HAP-1 (cell line): ENCODE results near the gene ADH7.

Experiments
- DNase-seq, 2 experiments: peaks; one replicate each; pipeline ENCODE4 v3.0.0-alpha.2; 2016 to 2020; ENCODE audit warnings: low spot score in 2 of 2
- H3K27me3 ChIP-seq: fragments of 250-450 bp; sonication (Bioruptor Pico); 2 replicates; pipeline ENCODE4 v1.5.1; 2020; ENCODE audit warnings: low read depth, mild to moderate bottlenecking, moderate library complexity
- H3K36me3 ChIP-seq: fragments of 250-450 bp; sonication (Bioruptor Pico); replicated peaks from 2 replicates; pipeline ENCODE4 v1.5.1; 2020; ENCODE audit warnings: mild to moderate bottlenecking
- H3K4me1 ChIP-seq: fragments of 250-450 bp; sonication (Bioruptor Pico); 2 replicates; pipeline ENCODE4 v1.5.1; 2020; ENCODE audit warnings: mild to moderate bottlenecking
- H3K4me3 ChIP-seq: fragments of 250-450 bp; sonication (Bioruptor Pico); 2 replicates; pipeline ENCODE4 v1.5.1; 2020; ENCODE audit warnings: mild to moderate bottlenecking, moderate library complexity
- H3K9me3 ChIP-seq: fragments of 250-450 bp; sonication (Bioruptor Pico); 2 replicates; pipeline ENCODE4 v1.5.1; 2020; ENCODE audit warnings: mild to moderate bottlenecking, moderate library complexity
- in situ Hi-C: fragments of 300-500 bp; cut with MboI; formaldehyde crosslinking; loops from 3 replicates; pipeline ENCODE4 v1.14.3; 2020; ENCODE audit warnings: low sequenced_read_pairs, inconsistent platforms, mixed read lengths

Gene ADH7

DNA sequence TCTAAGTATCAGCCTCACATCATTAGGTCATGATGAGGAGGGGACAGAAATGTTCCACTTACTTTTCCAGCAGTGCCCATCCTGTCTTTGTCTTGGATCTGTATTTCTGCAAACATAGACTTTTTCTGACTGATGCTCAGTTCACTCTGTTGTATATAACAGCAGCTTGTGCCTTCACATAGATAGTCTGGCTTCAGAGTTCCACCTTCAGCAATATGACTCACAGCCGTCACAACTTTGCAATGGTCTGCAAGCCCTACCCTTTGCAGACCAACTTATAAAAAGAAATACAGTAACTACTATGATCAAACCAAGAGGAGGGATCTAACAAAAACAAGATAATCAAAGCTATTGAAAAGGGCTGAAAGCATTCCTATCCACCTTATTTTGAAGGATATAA lies at the start of gene ADH7:
TSS of gene ADH7 (minus strand) at position 189 of the 400 bp plus-strand sequence. CDS start at position 80, 109 bp downstream.
- no peak for DNase-seq
- Histone ChIP-seq H3K4me3 (no peak within 1 kb of the TSS), H3K27me3 (no peaks in the 10 kb centered on the region), H3K9me3 (no peaks in the 10 kb centered on the region), H3K4me1 (no peaks in the 10 kb centered on the region), H3K36me3 (no peaks in the 10 kb centered on the region)
- in situ Hi-C loops: no loop called here

DNA sequence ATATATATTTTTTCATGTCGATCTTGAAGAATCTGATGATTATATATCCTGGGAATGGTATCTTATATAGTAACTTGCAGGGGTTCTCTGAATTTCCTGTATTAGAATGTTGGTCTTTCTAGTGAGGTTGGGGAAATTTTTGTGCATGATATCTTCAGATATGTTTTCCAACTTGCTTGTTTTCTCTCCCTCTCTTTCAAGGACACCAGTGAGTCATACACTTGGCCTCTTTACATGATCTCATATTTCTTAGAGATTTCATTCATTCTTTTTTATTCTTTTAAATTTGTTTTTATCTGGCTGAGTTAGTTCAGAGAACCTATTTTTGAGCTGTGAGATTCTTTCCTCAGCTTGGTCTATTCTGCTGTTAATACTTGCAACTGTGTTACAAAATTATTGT lies 48.5 kb upstream of the ADH7 start:
- Histone ChIP-seq H3K36me3 (no peaks in the 10 kb centered on the region), H3K4me3 (no peak overlapping the region), H3K27me3 (no peaks in the 10 kb centered on the region), H3K4me1 (no peaks in the 10 kb centered on the region), H3K9me3 (no peaks in the 10 kb centered on the region; the same call in 1 of the 2 replicates)
- no peak for DNase-seq
- in situ Hi-C loops: no loop called here

DNA sequence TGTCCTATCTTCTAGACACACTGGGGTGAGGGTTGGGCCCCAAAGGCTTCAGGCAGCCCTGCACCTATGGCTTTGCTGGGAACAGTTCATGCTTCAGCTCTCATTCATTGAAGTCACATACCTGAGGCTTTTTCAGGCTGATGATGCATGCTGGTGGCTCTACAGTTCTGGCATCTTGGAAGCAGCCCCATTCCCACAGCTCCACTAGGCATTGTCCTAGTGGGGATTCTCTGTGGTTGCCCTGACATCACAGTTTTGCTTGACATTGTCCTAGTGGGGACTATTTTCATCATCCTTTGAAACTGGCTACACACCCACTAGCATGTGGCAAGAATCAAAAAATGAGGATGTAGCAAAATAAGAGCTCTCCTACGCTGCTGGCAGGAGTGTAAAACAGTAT lies 38.0 kb upstream of the ADH7 start:
- Histone ChIP-seq H3K27me3 (peaks cover 7% of the 10 kb centered on the region), H3K36me3 (no peaks in the 10 kb centered on the region), H3K4me3 (no peak overlapping the region), H3K4me1 (no peaks in the 10 kb centered on the region), H3K9me3 (no peaks in the 10 kb centered on the region)
- in situ Hi-C loops: no loop called here
- no peak for DNase-seq

DNA sequence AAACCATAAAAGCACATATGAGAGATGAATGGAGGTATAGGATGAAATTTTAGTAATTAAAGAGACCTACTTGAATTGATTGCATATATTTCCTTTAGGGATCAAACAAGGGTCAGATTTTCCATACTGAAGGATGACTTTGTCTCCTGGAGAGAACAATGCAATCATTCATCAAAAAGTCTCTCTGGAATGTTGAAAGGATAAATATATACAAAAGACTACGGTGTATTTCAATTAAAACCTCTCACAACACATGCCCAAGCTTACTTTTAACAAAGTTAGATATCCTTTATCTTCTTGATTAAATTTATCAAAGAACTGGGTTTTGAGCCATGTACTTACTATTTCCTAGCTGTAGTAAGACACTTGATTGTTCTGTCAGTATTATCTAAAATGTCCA lies 36.8 kb upstream of the ADH7 start:
- H3K4me3 ChIP-seq: no peak overlapping the region
- H3K4me1 ChIP-seq: no peaks in the 10 kb centered on the region
- H3K36me3 ChIP-seq: no peaks in the 10 kb centered on the region
- H3K27me3 ChIP-seq: peaks cover 10% of the 10 kb centered on the region
- H3K9me3 ChIP-seq: no peaks in the 10 kb centered on the region
- DNase-seq: no peak
- in situ Hi-C loops: no loop called here

DNA sequence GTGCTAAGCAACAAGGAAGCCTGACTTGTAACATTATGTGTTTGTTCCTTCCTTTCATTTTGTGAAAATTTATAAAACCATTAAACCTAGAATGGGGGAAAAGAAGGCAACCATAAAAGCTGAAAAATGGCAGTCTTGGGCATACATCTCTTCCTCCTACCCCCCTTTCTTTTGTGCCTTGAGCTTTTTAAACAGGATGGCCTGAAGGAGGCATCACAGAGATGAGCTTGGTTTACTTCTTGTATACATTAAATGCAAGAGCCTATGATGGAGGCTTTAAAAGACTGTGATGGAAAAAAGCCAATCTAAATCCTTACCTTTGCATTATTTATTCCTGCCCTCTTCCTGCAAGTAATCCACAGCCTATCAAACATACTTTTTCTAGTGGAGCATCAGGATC lies 36.2 kb upstream of the ADH7 start:
- no peak overlapping the region for H3K4me3 ChIP-seq
- no peak for DNase-seq
- H3K9me3 ChIP-seq: no peaks in the 10 kb centered on the region
- peaks cover 10% of the 10 kb centered on the region for H3K27me3 ChIP-seq
- H3K4me1 ChIP-seq: no peaks in the 10 kb centered on the region
- no peaks in the 10 kb centered on the region for H3K36me3 ChIP-seq
- in situ Hi-C loops: no loop called here

DNA sequence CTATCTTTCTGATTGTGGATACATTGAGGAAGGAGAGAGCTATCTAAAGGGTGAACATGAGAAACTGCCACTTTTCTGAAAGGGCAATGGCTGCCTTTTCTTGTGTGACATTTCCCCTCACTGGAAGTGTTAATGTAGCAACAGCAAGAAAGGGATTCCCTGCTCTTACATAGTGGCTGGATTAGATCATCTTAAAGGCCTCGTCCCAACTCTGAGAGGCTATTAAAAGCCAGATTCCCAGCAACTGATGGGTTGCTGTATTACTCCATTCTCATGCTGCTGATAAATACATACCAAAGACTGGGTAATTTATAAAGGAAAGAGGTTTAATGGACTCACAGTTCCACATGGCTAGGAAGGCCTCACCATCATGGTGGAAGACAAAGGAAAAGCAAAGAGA lies 33.7 kb upstream of the ADH7 start:
- H3K4me3 ChIP-seq: no peak overlapping the region
- no peak for DNase-seq
- no peaks in the 10 kb centered on the region for H3K4me1 ChIP-seq
- H3K9me3 ChIP-seq: no peaks in the 10 kb centered on the region
- in situ Hi-C loops: no loop called here
- peaks cover 20% of the 10 kb centered on the region for H3K27me3 ChIP-seq
- H3K36me3 ChIP-seq: no peaks in the 10 kb centered on the region

DNA sequence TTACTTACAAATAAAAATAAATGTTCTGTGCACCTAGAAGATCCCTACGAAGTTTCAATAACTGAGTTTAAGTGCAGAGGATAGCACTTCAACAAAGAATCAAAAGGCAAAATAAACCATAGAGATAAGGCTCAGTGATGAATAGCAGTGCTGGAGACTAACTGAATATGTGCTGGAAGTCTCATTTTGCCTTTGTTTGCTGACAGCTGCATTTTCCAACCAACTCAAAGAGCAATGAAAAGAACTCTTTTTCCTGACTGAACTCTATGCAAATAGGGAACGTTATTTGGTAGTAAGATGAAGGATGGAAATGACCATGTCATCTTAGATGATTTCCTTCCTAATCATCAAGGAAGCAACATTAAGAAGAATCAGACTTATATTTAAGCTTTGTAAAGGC lies 32.7 kb upstream of the ADH7 start:
- in situ Hi-C loops: no loop called here
- no peaks in the 10 kb centered on the region for H3K36me3 ChIP-seq
- DNase-seq: no peak
- H3K9me3 ChIP-seq: no peaks in the 10 kb centered on the region
- no peaks in the 10 kb centered on the region for H3K4me1 ChIP-seq
- H3K27me3 ChIP-seq: peaks cover 20% of the 10 kb centered on the region; the same call in 1 of the 2 replicates
- H3K4me3 ChIP-seq: no peak overlapping the region

DNA sequence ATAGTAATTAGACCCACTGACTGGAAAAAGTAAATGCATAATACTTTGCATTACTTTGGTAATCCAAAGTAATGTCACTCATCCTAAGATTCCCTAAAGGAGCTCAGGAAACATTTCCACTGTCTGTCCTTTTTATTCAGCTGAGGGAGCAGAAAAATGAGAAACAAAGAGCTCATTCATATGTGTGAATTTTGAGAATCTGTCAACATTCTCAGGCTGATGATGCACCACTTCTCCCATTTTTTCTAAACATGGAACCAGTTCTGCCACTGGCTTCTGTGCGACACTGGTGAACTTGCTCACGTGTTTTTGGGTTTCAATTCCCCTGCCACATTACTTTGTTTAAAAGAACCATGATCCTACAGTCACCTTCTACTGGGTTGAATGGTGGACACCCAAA lies 28.4 kb upstream of the ADH7 start:
- no peaks in the 10 kb centered on the region for H3K4me1 ChIP-seq
- H3K36me3 ChIP-seq: no peaks in the 10 kb centered on the region
- H3K27me3 ChIP-seq: peaks cover 20% of the 10 kb centered on the region; the same call in 1 of the 2 replicates
- in situ Hi-C loops: no loop called here
- no peak overlapping the region for H3K4me3 ChIP-seq
- DNase-seq: no peak
- no peaks in the 10 kb centered on the region for H3K9me3 ChIP-seq

DNA sequence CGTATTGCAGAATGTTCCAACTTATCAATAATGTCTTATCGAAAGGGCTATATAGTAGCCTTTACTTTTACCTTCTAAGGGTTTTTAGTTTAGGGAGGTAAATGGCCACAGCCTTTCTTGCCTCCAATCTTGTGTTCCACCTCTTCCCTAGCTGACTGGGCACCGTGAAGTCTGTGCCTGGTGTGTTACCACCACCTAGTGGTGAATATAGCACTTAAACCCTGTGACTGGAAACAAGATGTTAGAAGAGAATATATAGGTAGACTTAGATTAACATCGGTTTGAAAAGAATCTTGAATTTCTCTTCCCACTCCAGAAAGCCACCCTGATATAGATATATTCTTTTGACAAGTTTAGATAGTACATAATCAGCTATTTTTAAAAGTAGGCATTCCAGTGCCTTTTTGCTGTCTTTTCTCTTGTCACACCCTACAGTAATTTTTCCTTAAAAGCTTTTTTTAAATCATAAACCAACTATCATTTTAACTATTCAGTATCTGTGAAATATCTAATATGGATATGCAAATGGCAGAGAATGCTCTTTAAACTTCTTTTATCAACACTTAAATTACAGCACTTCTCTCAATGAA lies 27.8 kb upstream of the ADH7 start:
- Histone ChIP-seq H3K4me1 (no peaks in the 10 kb centered on the region), H3K4me3 (no peak overlapping the region), H3K27me3 (peaks cover 16% of the 10 kb centered on the region), H3K36me3 (no peaks in the 10 kb centered on the region), H3K9me3 (no peaks in the 10 kb centered on the region)
- in situ Hi-C loops: no loop called here
- peak; percentile 65 to 68 for DNase-seq

DNA sequence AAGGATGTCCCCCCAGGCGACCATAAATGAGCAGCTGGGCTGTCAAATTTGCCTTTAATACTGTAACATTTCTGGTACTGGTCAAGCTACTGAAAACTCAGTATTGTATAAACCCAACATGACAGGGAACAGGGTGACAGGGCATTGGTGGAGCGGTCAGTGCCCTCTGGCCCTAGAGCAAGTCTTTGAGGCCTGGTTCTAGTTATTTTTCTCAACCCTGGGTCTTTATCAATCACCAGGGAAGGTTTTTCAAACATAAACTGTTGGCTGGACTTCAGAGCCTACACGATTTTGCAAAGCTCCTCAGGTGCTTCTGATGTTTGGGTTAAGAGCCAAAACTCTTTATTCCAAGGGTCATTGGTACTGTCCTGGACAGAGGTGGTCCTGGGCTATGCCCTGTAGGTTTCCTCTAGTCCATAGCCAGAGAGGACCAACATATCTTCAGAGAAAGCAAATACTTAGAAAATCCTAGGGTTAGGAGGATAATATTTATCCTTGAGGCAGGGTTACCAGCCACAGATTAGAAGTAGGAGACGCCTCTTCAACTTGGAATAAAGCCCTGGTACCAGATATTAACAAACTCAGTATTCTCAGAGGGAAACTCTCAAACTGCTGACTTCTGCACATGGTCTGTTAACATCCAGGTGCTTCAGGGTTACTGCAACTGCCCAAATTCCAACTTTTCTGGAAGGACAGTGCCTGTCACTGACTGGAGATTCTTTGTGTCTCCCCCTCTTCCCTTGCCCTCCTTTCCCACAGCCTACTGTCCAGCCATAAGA lies 26.7 kb upstream of the ADH7 start:
- peaks cover 20% of the 10 kb centered on the region for H3K27me3 ChIP-seq
- no peak for DNase-seq
- in situ Hi-C loops: no loop called here

DNA sequence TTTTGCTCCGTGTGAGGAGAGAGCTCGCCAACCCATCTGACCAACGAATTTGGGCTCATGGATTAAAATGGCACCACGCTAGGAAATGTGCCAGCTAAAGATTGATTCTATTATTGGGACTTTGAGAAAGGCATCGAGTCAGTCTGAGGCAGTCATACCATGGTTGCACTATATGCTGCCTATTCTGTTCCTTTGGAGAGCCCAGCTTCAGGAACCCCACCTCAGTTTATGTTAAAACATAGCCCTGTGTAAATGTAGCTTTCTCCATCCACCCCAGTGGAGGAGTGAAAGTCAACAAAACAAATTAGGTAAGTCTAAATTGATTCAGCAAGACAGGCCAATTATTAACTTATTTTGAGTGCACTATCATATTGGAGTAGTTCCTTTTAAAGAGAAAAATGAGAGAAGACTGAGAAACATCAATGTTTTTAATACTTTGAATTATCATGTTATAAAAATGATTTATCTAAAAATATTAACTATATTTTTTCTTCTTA lies 24.5 kb upstream of the ADH7 start:
- in situ Hi-C loops: no loop called here
- H3K36me3 ChIP-seq: no peaks in the 10 kb centered on the region
- H3K4me3 ChIP-seq: no peak overlapping the region
- DNase-seq: no peak
- no peaks in the 10 kb centered on the region for H3K4me1 ChIP-seq
- peaks cover 9% of the 10 kb centered on the region for H3K27me3 ChIP-seq
- no peaks in the 10 kb centered on the region for H3K9me3 ChIP-seq

More for the DNA sequence above, 26.7 kb upstream of the ADH7 start:
- H3K9me3 ChIP-seq: no peaks in the 10 kb centered on the region
- H3K4me1 ChIP-seq: no peaks in the 10 kb centered on the region
- no peaks in the 10 kb centered on the region for H3K36me3 ChIP-seq
- no peak overlapping the region for H3K4me3 ChIP-seq

DNA sequence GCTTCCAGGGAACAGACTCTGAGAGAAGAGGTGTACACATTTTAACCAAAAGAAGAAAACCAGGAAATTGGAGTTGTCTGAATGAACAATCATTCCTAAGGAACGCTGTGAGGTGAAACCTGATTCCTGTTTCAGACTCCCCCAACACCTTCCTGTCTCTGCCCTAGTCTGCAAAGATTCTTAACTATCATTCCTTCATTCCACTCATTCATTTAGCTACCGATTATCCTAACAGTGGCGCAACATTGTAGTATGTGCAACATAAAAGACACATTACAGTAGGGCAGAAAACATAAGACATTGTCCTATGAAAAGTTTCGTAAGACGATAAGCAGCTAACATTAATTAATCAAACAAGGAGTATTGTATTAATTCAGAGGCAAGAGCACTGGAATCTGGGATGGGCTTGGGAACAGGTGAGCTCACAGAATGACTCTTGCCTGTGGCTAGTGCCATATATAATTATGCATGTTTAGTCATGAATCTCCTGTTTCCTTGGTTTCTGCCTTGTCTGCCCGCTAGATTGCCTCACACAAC lies 23.8 kb upstream of the ADH7 start:
- Histone ChIP-seq H3K36me3 (no peaks in the 10 kb centered on the region), H3K9me3 (no peaks in the 10 kb centered on the region), H3K27me3 (peaks cover 8% of the 10 kb centered on the region), H3K4me1 (no peaks in the 10 kb centered on the region), H3K4me3 (no peak overlapping the region)
- in situ Hi-C loops: no loop called here
- no peak for DNase-seq

DNA sequence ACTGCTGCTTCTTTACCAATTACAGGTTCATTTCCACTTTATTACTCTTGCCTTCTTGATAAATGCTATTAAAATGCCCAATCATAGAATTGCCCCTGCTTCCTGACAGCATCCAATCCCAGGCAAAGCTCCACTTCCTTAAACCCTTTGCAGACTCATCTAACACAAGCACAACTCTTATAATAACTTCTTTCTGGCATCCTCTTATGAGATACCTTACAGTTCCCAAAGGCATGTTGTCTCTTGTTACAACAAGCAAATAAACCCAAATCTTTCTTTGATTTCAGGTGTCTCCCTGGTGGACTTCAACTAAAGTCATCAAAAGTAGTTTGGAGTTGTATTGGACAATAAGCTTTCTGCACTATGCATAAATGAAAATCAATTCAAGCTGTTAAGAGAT lies 22.5 kb upstream of the ADH7 start:
- Histone ChIP-seq H3K27me3 (peaks cover 5% of the 10 kb centered on the region; the same call in 1 of the 2 replicates), H3K4me1 (no peaks in the 10 kb centered on the region), H3K9me3 (no peaks in the 10 kb centered on the region), H3K4me3 (no peak overlapping the region), H3K36me3 (no peaks in the 10 kb centered on the region)
- DNase-seq: no peak
- in situ Hi-C loops: no loop called here

DNA sequence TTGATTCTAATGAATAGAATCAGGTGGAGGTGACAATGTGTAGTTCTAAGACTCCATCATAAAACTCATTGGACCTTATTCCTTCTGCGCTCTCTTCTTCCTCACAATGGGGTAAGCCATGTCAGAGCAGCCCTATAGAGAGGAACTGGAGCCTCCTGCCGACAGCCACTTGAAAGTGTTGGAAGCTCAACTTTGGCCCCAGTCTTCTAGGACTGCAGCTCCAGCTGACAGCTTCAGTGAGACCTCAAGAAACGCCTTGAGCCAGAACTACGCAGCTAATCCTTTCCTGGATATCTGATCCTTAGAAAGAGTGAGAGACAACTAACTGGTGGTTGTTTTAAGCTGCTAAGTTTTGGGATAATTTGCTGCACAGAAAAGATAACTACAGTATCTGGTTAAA lies 22.1 kb upstream of the ADH7 start:
- DNase-seq: no peak
- Histone ChIP-seq H3K4me3 (no peak overlapping the region), H3K36me3 (no peaks in the 10 kb centered on the region), H3K4me1 (no peaks in the 10 kb centered on the region), H3K27me3 (peaks cover 5% of the 10 kb centered on the region; the same call in 1 of the 2 replicates), H3K9me3 (no peaks in the 10 kb centered on the region)
- in situ Hi-C loops: no loop called here
